ENCODE data around the gene CSRP1. TPM values are rescaled to one million over a fixed set of nuclear protein-coding genes. Genes with fewer than 3 reads are reported as not detected.
A peak's percentile ranks its signal among the peaks of the same experiment; 100 is the strongest.
"Not testable (repeated sequence)": the region's sequence is repeated elsewhere in the genome, so short reads cannot be mapped to it uniquely, and the experiment has no call there.

Gene CSRP1
- total and polyA plus RNA-seq, 4 donors = 599 to 1,490 (median 771) TPM

GRCh38 chr1:201551096-201551495 is 44.2 kb upstream of the CSRP1 start:
- no peaks in the 10 kb centered on the region for H3K36me3 ChIP-seq (ENCODE audit: control insufficient read depth in 1 of 2, insufficient read depth in 2 of 2, low read length in 1 of 2)
- intact Hi-C loops (cut with DNase I) = no loop called here
- ATAC-seq (ENCODE audit: low FRiP score) = no peak
- no peaks in the 10 kb centered on the region for H3K4me1 ChIP-seq (ENCODE audit: control insufficient read depth in 1 of 2, insufficient read depth in 2 of 2, low read length in 2 of 2)
- no peaks in the 10 kb centered on the region for H3K27me3 ChIP-seq (ENCODE audit: control insufficient read depth in 1 of 2, insufficient read depth in 2 of 2, low read length in 1 of 2)
- DNase-seq = no peak
- WGBS, 2 donors = 96 to 99% methylated on average over 3 of the region's 3 CpGs
- H3K4me3 ChIP-seq (ENCODE audit: low read length in 2 of 2) = no peak overlapping the region
- no peaks in the 10 kb centered on the region for H3K9me3 ChIP-seq (ENCODE audit: control insufficient read depth, low read length)
- no peak overlapping the region for H3K27ac ChIP-seq (ENCODE audit: low read depth in 1 of 2, low read length in 2 of 2)

- ATAC-seq (ENCODE audit: low FRiP score); H3K27me3 ChIP-seq (ENCODE audit: control insufficient read depth in 1 of 2, insufficient read depth in 2 of 2, low read length in 1 of 2); intact Hi-C loops (cut with DNase I); H3K36me3 ChIP-seq (ENCODE audit: control insufficient read depth in 1 of 2, insufficient read depth in 2 of 2, low read length in 1 of 2); H3K9me3 ChIP-seq (ENCODE audit: control insufficient read depth, low read length); H3K27ac ChIP-seq (ENCODE audit: low read depth in 1 of 2, low read length in 2 of 2); H3K4me1 ChIP-seq (ENCODE audit: control insufficient read depth in 1 of 2, insufficient read depth in 2 of 2, low read length in 2 of 2); DNase-seq; H3K4me3 ChIP-seq (ENCODE audit: low read length in 2 of 2): not testable (repeated sequence)
- WGBS, 2 donors = 98 to 99% methylated on average over 5 of the region's 5 CpGs
Measured at GRCh38 chr1:201549522-201549921, 42.6 kb upstream of the CSRP1 start.

- H3K4me3 ChIP-seq (ENCODE audit: low read length in 2 of 2) = no peak overlapping the region
- 67 to 70% methylated on average over 9 of the region's 9 CpGs for WGBS, 2 donors
- H3K9me3 ChIP-seq (ENCODE audit: control insufficient read depth, low read length) = no peaks in the 10 kb centered on the region
- DNase-seq = no peak
- no peaks in the 10 kb centered on the region for H3K27me3 ChIP-seq (ENCODE audit: control insufficient read depth in 1 of 2, insufficient read depth in 2 of 2, low read length in 1 of 2)
- no peak overlapping the region for H3K27ac ChIP-seq (ENCODE audit: low read depth in 1 of 2, low read length in 2 of 2)
- no peaks in the 10 kb centered on the region for H3K36me3 ChIP-seq (ENCODE audit: control insufficient read depth in 1 of 2, insufficient read depth in 2 of 2, low read length in 1 of 2)
- intact Hi-C loops (cut with DNase I) = no loop called here
- no peak for ATAC-seq (ENCODE audit: low FRiP score)
- H3K4me1 ChIP-seq (ENCODE audit: control insufficient read depth in 1 of 2, insufficient read depth in 2 of 2, low read length in 2 of 2) = no peaks in the 10 kb centered on the region
Measured at GRCh38 chr1:201545851-201546492, 39.0 kb upstream of the CSRP1 start.

GRCh38 chr1:201544710-201545109 is 37.8 kb upstream of the CSRP1 start:
- H3K27ac ChIP-seq (ENCODE audit: low read depth in 1 of 2, low read length in 2 of 2) = no peak overlapping the region
- WGBS, 2 donors = 95 to 96% methylated on average over 3 of the region's 3 CpGs
- intact Hi-C loops (cut with DNase I) = no loop called here
- no peaks in the 10 kb centered on the region for H3K27me3 ChIP-seq (ENCODE audit: control insufficient read depth in 1 of 2, insufficient read depth in 2 of 2, low read length in 1 of 2)
- DNase-seq (no peak), ATAC-seq (ENCODE audit: low FRiP score) (no peak)
- H3K36me3 ChIP-seq (ENCODE audit: control insufficient read depth in 1 of 2, insufficient read depth in 2 of 2, low read length in 1 of 2) = no peaks in the 10 kb centered on the region
- H3K4me3 ChIP-seq (ENCODE audit: low read length in 2 of 2) = no peak overlapping the region
- H3K9me3 ChIP-seq (ENCODE audit: control insufficient read depth, low read length) = no peaks in the 10 kb centered on the region
- H3K4me1 ChIP-seq (ENCODE audit: control insufficient read depth in 1 of 2, insufficient read depth in 2 of 2, low read length in 2 of 2) = no peaks in the 10 kb centered on the region

- DNase-seq = no peak
- intact Hi-C loops (cut with DNase I) = no loop called here
- ATAC-seq (ENCODE audit: low FRiP score) = no peak
- H3K4me1 ChIP-seq (ENCODE audit: control insufficient read depth in 1 of 2, insufficient read depth in 2 of 2, low read length in 2 of 2) = no peaks in the 10 kb centered on the region
- H3K36me3 ChIP-seq (ENCODE audit: control insufficient read depth in 1 of 2, insufficient read depth in 2 of 2, low read length in 1 of 2) = no peaks in the 10 kb centered on the region
- no peak overlapping the region for H3K27ac ChIP-seq (ENCODE audit: low read depth in 1 of 2, low read length in 2 of 2)
- no peaks in the 10 kb centered on the region for H3K9me3 ChIP-seq (ENCODE audit: control insufficient read depth, low read length)
- no peak overlapping the region for H3K4me3 ChIP-seq (ENCODE audit: low read length in 2 of 2)
- H3K27me3 ChIP-seq (ENCODE audit: control insufficient read depth in 1 of 2, insufficient read depth in 2 of 2, low read length in 1 of 2) = no peaks in the 10 kb centered on the region
- WGBS, 2 donors = 89 to 93% methylated on average over 7 of the region's 7 CpGs
Measured at GRCh38 chr1:201543871-201544642, 37.1 kb upstream of the CSRP1 start.

GRCh38 chr1:201542309-201543035 is 35.5 kb upstream of the CSRP1 start:
- H3K4me3 ChIP-seq (ENCODE audit: low read length in 2 of 2) = no peak overlapping the region
- no peaks in the 10 kb centered on the region for H3K9me3 ChIP-seq (ENCODE audit: control insufficient read depth, low read length)
- no peaks in the 10 kb centered on the region for H3K36me3 ChIP-seq (ENCODE audit: control insufficient read depth in 1 of 2, insufficient read depth in 2 of 2, low read length in 1 of 2)
- intact Hi-C loops (cut with DNase I) = no loop called here
- H3K4me1 ChIP-seq (ENCODE audit: control insufficient read depth in 1 of 2, insufficient read depth in 2 of 2, low read length in 2 of 2) = no peaks in the 10 kb centered on the region
- H3K27ac ChIP-seq (ENCODE audit: low read depth in 1 of 2, low read length in 2 of 2) = peak overlapping the region; percentile 64 to 72
- DNase-seq = peak in 1 of 2 donors; percentile 73
- peak; percentile 2 for ATAC-seq (ENCODE audit: low FRiP score)
- no peaks in the 10 kb centered on the region for H3K27me3 ChIP-seq (ENCODE audit: control insufficient read depth in 1 of 2, insufficient read depth in 2 of 2, low read length in 1 of 2)
- WGBS, 2 donors = 18 to 28% methylated on average over 9 of the region's 9 CpGs

- WGBS, 2 donors = 74 to 86% methylated on average over 12 of the region's 12 CpGs
- intact Hi-C loops (cut with DNase I) = no loop called here
- H3K4me1 ChIP-seq (ENCODE audit: control insufficient read depth in 1 of 2, insufficient read depth in 2 of 2, low read length in 2 of 2) = peaks cover 0 to 2% of the 10 kb centered on the region in 2 donors
- peak overlapping the region; percentile 2 to 50 for H3K27ac ChIP-seq (ENCODE audit: low read depth in 1 of 2, low read length in 2 of 2)
- H3K36me3 ChIP-seq (ENCODE audit: control insufficient read depth in 1 of 2, insufficient read depth in 2 of 2, low read length in 1 of 2) = no peaks in the 10 kb centered on the region
- no peaks in the 10 kb centered on the region for H3K27me3 ChIP-seq (ENCODE audit: control insufficient read depth in 1 of 2, insufficient read depth in 2 of 2, low read length in 1 of 2)
- no peak overlapping the region for H3K4me3 ChIP-seq (ENCODE audit: low read length in 2 of 2)
- ATAC-seq (ENCODE audit: low FRiP score) = no peak
- no peak for DNase-seq
- H3K9me3 ChIP-seq (ENCODE audit: control insufficient read depth, low read length) = no peaks in the 10 kb centered on the region
Measured at GRCh38 chr1:201540846-201541735, 34.2 kb upstream of the CSRP1 start.
